22Rv1 (cell line): ENCODE measurements around the gene MALRD1.

ENCODE experiments used
- ZFX ChIP-seq: fragments of 450-650 bp; IDR thresholded peaks from 2 replicates; pipeline ENCODE4 v1.6.1; 2017; ENCODE audit warnings: antibody characterized with exemption, borderline replicate concordance
- TF ChIP-seq, protein P1 (sequence below): fragments of 450-650 bp; IDR thresholded peaks from 2 replicates; pipeline ENCODE4 v1.5.1; 2017; ENCODE audit warnings: mild to moderate bottlenecking

DNA sequence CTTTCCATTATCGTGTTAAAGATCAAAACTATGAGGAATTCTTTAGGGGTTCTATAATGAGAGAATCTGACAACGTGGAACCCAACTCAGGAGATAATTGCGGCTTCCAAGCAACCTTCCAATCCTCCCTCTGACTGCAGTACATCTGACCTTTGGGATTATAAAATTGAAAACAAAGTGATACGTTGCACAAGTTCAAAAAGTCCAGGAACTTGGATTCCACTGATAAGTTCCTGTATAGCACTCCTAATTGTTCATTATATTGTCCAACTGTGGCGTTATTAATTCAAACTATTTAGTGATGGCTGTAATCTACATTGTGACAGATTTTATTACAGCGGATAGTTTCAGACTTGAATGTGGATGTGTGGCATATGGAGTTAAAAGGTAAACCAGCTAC lies 15.4 kb downstream of the MALRD1 start:
- TF ChIP-seq, protein P1, sequence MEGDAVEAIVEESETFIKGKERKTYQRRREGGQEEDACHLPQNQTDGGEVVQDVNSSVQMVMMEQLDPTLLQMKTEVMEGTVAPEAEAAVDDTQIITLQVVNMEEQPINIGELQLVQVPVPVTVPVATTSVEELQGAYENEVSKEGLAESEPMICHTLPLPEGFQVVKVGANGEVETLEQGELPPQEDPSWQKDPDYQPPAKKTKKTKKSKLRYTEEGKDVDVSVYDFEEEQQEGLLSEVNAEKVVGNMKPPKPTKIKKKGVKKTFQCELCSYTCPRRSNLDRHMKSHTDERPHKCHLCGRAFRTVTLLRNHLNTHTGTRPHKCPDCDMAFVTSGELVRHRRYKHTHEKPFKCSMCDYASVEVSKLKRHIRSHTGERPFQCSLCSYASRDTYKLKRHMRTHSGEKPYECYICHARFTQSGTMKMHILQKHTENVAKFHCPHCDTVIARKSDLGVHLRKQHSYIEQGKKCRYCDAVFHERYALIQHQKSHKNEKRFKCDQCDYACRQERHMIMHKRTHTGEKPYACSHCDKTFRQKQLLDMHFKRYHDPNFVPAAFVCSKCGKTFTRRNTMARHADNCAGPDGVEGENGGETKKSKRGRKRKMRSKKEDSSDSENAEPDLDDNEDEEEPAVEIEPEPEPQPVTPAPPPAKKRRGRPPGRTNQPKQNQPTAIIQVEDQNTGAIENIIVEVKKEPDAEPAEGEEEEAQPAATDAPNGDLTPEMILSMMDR, result no peak
- TF ChIP-seq ZFX, result no peak
